Fibroblast of the aortic adventitia (primary cell): ENCODE data around the gene DLGAP1. TPM values are rescaled to one million over a fixed set of nuclear protein-coding genes. Genes with fewer than 3 reads are reported as not detected.

Experiments
- DNase-seq: peaks from one replicate; pipeline ENCODE4 v3.0.0-alpha.2; 2010; ENCODE audit warnings: low read depth
- H3K4me3 ChIP-seq: 2 replicates; pipeline ENCODE4 v1.5.1; 2011; ENCODE audit warnings: low read depth, mild to moderate bottlenecking, control low read depth, low read length, moderate library complexity
- CTCF ChIP-seq: IDR thresholded peaks from 2 replicates; pipeline ENCODE4 v1.5.1; 2011; ENCODE audit warnings: mild to moderate bottlenecking, low read length, control low read depth, inconsistent platforms; ENCODE audit not compliant: insufficient read depth
- total RNA-seq: library from RNA; depleted of rRNA; stranded (reverse); fragments of >200 nt; gene quantifications from 2 replicates; pipeline ENCODE4 v1.2.3, GENCODE V29; 2012; ENCODE audit warnings: low replicate concordance

DLGAP1 gene
- total RNA-seq, 1 donor, result 1.4 TPM

DNA sequence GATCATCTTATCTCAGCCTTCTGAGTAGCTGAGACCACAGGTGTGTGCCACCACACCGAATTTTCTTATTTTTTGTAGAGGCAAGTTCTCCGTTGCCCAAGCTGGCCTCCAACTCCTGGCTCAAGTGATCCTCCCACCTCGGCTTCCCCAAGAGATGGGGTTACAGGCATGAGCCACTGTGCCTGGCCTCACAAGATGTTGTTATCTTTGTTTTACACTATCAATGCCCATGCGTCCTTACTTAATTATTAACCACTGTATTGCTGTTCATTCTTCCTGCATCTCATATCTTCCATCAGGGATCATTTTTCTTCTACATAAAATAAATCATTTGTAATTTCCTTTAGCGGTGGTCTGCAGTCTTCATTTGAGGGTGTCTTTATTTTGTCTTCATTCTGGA, 823.2 kb downstream of the DLGAP1 start:
- TF ChIP-seq CTCF, result no peak
- H3K4me3 ChIP-seq, result no peak overlapping the region
- no peak for DNase-seq

DNA sequence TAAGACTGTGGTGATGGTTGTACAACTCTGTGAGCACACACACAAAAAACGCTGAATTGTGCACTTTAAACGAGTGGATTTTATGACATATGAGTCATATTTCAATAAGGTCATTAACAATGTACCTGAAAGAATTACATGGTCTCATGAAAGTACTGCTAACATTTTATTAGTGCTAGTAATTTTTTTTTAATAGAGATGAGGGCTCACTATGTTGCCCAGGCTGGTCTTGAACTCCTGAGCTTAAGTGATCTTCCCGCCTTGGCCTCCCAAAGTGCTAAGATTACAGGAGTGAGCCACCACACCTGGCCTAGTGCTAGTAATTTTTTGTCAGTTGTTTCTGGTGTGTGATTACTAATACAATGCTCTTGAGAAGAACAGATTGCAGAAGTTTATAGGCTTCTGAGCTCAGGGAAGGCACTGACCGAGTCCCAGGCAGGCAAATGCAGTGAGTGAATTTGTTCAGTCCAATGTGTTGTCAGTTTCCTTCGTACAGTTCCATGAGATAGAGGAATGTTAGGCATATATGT, 828.1 kb downstream of the DLGAP1 start:
- no peak overlapping the region for H3K4me3 ChIP-seq
- DNase-seq, result no peak
- TF ChIP-seq CTCF, result no peak

DNA sequence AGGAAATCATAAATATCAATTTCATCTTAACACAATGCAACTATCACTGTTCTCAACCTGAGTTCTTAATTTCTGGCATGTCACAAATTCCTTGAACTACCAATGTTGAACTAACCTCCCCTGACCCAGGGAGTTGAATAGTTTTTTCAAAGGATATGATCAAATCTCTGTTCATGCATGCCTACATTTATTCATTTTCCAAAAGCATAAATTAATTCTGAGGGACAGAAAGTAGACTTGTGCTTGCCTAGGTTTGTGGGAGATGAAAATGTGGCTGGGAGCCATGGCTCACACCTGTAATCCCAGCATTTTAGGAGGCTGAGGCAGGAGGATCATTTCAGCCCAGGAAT, 829.4 kb downstream of the DLGAP1 start:
- no peak overlapping the region for H3K4me3 ChIP-seq
- no peak for DNase-seq
- TF ChIP-seq CTCF, result no peak

DNA sequence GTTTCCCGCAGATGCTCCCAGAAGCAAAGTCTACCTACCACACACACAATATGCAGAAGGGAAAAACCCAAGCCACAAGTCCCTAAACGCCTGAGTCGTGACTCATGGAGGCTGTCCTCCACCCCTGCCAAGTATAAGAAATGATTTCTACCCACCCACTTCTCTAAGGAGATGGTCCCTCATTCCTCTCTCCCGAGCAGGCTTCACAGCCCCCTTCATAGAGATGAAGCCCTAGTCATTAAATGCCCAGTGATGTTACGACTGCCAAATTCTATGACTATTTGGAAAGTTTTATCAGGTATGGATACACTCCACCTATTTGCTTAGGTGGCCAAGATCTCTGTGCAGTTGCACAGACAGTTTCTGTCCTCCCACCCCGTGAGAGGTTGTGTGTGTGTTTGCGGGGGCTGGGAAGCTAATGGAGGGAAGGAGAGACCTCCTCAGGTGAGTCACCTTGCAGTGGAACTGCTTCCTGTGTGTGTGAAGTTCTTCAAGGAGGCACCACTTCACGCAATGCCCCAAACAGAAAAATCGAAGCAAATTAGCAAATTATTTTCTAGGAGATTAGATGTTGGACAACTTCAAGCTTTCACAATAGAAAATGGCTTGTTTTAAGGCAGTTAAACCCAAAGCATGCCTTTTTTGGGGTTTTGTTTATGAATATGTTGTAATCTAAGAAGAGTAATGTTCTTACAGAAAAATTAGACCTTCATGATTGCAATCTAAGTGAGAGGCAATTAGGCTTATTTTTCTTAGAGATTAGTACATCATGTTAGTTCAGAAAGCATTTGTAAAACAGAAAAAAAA, 830.0 kb downstream of the DLGAP1 start:
- peak overlapping the region; percentile 11 for H3K4me3 ChIP-seq
- no peak for TF ChIP-seq CTCF
- peak; percentile 98 for DNase-seq

DNA sequence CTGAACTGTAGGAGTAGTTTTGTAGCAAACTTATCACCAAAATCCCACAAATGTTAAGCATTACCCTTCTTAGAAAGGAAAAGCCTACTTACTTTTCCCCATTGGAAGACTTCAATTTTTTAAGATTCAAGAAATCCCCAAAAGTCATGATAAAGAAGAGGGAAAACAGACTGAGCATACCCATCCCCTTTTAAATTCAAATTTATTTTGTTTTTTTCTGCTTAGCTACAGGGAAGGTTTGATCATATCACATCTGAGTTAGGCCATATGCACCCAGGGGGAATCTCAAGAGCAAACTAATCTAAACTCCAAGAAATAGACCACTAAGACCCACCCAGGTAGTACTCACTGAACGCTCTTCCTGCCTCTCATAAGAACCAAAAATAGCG, 830.6 kb downstream of the DLGAP1 start:
- no peak for TF ChIP-seq CTCF
- peak overlapping the region; percentile 11 for H3K4me3 ChIP-seq
- no peak for DNase-seq

- peak; percentile 99 for DNase-seq
- peak overlapping the region; percentile 37 for H3K4me3 ChIP-seq
- TF ChIP-seq CTCF, result no peak
These were observed 831.1 kb downstream of the DLGAP1 start for GRCh38 chr18:3623769-3624545.
